Natural killer cell (primary cell): ENCODE data around the gene STK24. TPM values are rescaled to one million over a fixed set of nuclear protein-coding genes. Genes with fewer than 3 reads are reported as not detected.

Source experiments
- ATAC-seq, 3 donors: fragments of 150-1000 bp in 2 of 3; fragments of 200-7000 bp in 1 of 3; cut with Tn5 transposase; 1 replicate in 1 of 3; 2 replicates in 2 of 3; pipeline ENCODE4 v1.10.0; 2021; ENCODE audit warnings: mild to moderate bottlenecking in 2 of 3, moderate library complexity in 2 of 3
- DNase-seq, 2 donors: peaks; one replicate each; pipeline versions ENCODE4 v3.0.0 to v3.0.0-alpha.2; 2013 to 2021; ENCODE audit warnings: mixed read lengths in 1 of 2
- H3K27ac ChIP-seq: one replicate; pipeline ENCODE4 v1.5.1; 2013; ENCODE audit warnings: mild to moderate bottlenecking, low read length
- H3K27me3 ChIP-seq: one replicate; pipeline ENCODE4 v1.6.1; 2013; ENCODE audit warnings: low read length; ENCODE audit not compliant: control insufficient read depth, insufficient read depth
- H3K36me3 ChIP-seq: one replicate; pipeline ENCODE4 v1.6.1; 2013; ENCODE audit warnings: low read length; ENCODE audit not compliant: control insufficient read depth, insufficient read depth
- H3K4me1 ChIP-seq: one replicate; pipeline ENCODE4 v1.6.1; 2013; ENCODE audit warnings: low read length; ENCODE audit not compliant: control insufficient read depth, insufficient read depth
- H3K4me3 ChIP-seq: one replicate; pipeline ENCODE4 v1.5.1; 2013; ENCODE audit warnings: low read length
- H3K9me3 ChIP-seq: one replicate; pipeline ENCODE4 v1.6.1; 2013; ENCODE audit warnings: low read length; ENCODE audit not compliant: control insufficient read depth, insufficient read depth
- H3K27ac Mint-ChIP-seq, 2 donors: one replicate each; pipeline ENCODE4 v1.8.0; 2022; ENCODE audit warnings: mild to moderate bottlenecking in 2 of 2, mixed read lengths in 2 of 2, moderate library complexity in 1 of 2
- H3K27me3 Mint-ChIP-seq, 2 donors: one replicate each; pipeline ENCODE4 v1.8.0; 2022; ENCODE audit warnings: low read depth in 2 of 2, mixed read lengths in 2 of 2
- H3K36me3 Mint-ChIP-seq: one replicate; pipeline ENCODE4 v1.8.0; 2022; ENCODE audit warnings: mixed read lengths
- H3K4me1 Mint-ChIP-seq, 2 donors: one replicate each; pipeline ENCODE4 v1.8.0; 2022; ENCODE audit warnings: mixed read lengths in 2 of 2
- H3K4me3 Mint-ChIP-seq: one replicate; pipeline ENCODE4 v1.8.0; 2022; ENCODE audit warnings: mild to moderate bottlenecking, moderate library complexity, mixed read lengths
- H3K9me3 Mint-ChIP-seq, 2 donors: one replicate each; pipeline ENCODE4 v1.8.0; 2022; ENCODE audit warnings: mixed read lengths in 2 of 2
- WGBS: methylation state at CpG from one replicate; pipeline ENCODE4 v1.1.7; 2013; ENCODE audit warnings: missing lambda C conversion rate; ENCODE audit not compliant: insufficient coverage; 5-methylcytosine and 5-hydroxymethylcytosine counted together
- intact Hi-C: fragments of 100-400 bp; cut with micrococcal nuclease; formaldehyde crosslinking; loops from one replicate; pipeline ENCODE4 v1.14.2; 2022
- total RNA-seq, 4 donors: library from RNA; stranded (reverse); fragments of 120-200 nt in 1 of 4; gene quantifications; one replicate each; pipeline versions ENCODE4 v1.2.3 to v1.2.4, GENCODE V29; 2013 to 2022
- TF ChIP-seq, protein P1 (sequence below): fragments of 200-600 bp; IDR thresholded peaks from one replicate; pipeline ENCODE4 v1.8.0; 2022; ENCODE audit warnings: antibody characterized with exemption

The STK24 gene
- total RNA-seq, 3 donors from 2014 or later (not counting 1 experiment from before 2014, with no cell fraction given), result 64.5 to 78.4 (median 70.4) TPM

DNA sequence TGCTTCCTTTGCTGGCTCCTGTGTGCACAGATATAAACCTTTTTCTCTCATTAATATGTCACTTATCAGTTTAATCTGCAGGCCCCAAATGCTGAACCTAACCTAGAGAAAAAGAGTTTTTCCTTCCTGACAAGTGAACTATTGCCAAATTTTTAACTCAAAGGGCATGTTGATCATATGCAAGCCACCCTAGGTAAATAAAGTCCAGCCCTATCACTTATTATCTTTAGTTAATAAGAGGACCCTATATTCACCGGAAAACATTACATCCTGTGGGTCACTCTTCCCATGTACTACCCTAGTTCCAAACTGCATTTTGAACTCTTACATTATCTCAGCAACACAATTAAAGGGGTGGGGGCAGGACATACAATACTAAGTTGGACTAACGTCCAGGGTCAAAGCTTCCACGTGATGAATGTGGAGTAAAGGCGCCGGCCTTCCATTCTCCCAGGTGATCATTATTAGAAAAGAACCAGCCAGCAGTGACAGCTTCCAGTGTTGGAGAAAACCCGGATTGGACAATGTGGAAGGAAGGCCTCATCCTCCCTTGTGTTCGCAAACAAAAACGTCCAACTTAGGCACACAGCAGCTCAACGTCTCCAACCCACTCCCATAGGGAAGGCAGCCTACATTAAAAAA lies 86.6 kb downstream of the STK24 start:
- WGBS, result 80% methylated on average over 8 of the region's 9 CpGs
- Histone ChIP-seq H3K4me1 (peaks cover 18% of the 10 kb centered on the region), H3K4me3 (no peak overlapping the region), H3K27me3 (no peaks in the 10 kb centered on the region), H3K36me3 (no peaks in the 10 kb centered on the region), H3K27ac (no peak overlapping the region), H3K9me3 (no peaks in the 10 kb centered on the region)
- intact Hi-C loops, result no loop called here
- Mint-ChIP-seq H3K27me3 (no peaks in the 10 kb centered on the region), H3K27ac (no peak overlapping the region), H3K4me1 (peaks cover 39 to 67% of the 10 kb centered on the region in 2 donors), H3K4me3 (no peak overlapping the region), H3K36me3 (no peaks in the 10 kb centered on the region), H3K9me3 (no peaks in the 10 kb centered on the region)
- TF ChIP-seq, protein P1, sequence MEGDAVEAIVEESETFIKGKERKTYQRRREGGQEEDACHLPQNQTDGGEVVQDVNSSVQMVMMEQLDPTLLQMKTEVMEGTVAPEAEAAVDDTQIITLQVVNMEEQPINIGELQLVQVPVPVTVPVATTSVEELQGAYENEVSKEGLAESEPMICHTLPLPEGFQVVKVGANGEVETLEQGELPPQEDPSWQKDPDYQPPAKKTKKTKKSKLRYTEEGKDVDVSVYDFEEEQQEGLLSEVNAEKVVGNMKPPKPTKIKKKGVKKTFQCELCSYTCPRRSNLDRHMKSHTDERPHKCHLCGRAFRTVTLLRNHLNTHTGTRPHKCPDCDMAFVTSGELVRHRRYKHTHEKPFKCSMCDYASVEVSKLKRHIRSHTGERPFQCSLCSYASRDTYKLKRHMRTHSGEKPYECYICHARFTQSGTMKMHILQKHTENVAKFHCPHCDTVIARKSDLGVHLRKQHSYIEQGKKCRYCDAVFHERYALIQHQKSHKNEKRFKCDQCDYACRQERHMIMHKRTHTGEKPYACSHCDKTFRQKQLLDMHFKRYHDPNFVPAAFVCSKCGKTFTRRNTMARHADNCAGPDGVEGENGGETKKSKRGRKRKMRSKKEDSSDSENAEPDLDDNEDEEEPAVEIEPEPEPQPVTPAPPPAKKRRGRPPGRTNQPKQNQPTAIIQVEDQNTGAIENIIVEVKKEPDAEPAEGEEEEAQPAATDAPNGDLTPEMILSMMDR, result no peak
- DNase-seq (no peak), ATAC-seq (no peak)

DNA sequence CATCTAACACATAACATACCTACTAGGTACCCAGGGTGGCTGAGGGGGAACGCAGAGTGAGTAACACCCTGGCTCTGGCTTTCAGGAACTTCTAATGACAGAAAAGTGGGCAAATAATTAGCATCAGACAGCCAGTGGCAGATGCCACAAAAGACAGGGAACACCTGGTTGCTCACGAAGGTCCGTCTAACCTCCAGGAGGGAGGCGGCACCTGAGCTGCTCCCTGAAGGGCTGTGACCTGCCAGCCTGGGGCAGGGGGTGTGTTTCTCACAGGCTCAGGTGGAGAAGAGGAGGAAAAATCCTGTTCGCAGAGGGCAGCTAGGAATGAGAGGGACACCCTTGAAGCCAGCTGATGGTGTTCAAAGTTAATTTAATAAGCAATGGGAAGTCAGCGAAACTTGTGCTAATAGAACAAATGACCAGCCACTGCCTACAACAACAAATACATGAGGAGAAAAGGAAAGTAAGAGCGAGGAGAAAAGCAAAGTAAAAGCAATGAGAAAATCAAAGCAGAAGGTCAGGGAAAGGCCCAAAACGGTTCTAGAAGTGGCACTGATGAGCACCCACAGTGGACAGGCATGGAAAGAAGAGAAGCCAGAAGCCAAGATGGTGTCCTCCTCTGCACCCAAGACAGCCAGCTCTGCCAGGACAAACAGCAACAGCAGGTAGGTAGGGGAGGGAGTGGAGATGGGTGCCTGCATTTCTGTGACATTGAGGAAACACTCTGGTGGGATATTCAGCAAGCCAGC lies 87.3 kb downstream of the STK24 start:
- Histone ChIP-seq H3K4me1 (peaks cover 25% of the 10 kb centered on the region), H3K9me3 (no peaks in the 10 kb centered on the region), H3K36me3 (no peaks in the 10 kb centered on the region), H3K27ac (no peak overlapping the region), H3K27me3 (no peaks in the 10 kb centered on the region), H3K4me3 (no peak overlapping the region)
- Mint-ChIP-seq H3K36me3 (no peaks in the 10 kb centered on the region), H3K27ac (no peak overlapping the region), H3K4me3 (no peak overlapping the region), H3K27me3 (no peaks in the 10 kb centered on the region), H3K9me3 (no peaks in the 10 kb centered on the region), H3K4me1 (peaks cover 46 to 69% of the 10 kb centered on the region in 2 donors)
- ATAC-seq (no peak), DNase-seq (no peak)
- intact Hi-C loops, result no loop called here
- TF ChIP-seq, protein P1, result no peak
- 87% methylated on average over 7 of the region's 8 CpGs for whole genome bisulfite sequencing

DNA sequence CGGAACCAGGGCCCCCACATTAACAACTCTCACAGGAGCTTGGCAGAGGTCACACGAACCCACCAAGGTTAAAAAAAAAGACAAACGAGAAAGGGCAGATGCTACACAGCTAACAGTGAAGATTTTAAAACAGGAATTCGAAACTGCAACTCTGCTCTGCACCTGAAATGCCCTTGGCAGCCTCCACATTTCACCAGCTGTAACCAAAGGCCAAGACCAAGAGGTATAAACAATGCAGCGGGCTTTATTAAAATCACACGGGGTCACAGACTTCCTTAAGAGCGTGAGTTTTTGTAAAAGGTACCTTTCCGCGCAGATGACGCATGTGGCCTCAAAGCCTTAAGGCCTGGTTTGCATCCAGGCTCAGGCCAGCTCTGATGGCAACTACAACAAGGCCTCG lies 88.2 kb downstream of the STK24 start:
- no peak overlapping the region for H3K27ac ChIP-seq
- no peak for ATAC-seq

More for the DNA sequence above, 88.2 kb downstream of the STK24 start:
- TF ChIP-seq, protein P1, result no peak
- H3K9me3 Mint-ChIP-seq, result no peaks in the 10 kb centered on the region
- Histone ChIP-seq H3K36me3 (no peaks in the 10 kb centered on the region), H3K9me3 (no peaks in the 10 kb centered on the region), H3K27me3 (no peaks in the 10 kb centered on the region), H3K4me1 (peaks cover 33% of the 10 kb centered on the region), H3K4me3 (no peak overlapping the region)
- H3K27me3 Mint-ChIP-seq, result no peaks in the 10 kb centered on the region
- H3K4me3 Mint-ChIP-seq, result no peak overlapping the region
- no peak for DNase-seq
- 78% methylated on average over 11 of the region's 11 CpGs for WGBS
- no peak overlapping the region for H3K27ac Mint-ChIP-seq
- H3K4me1 Mint-ChIP-seq, result peaks cover 55 to 75% of the 10 kb centered on the region in 2 donors
- intact Hi-C loops, result no loop called here
- no peaks in the 10 kb centered on the region for H3K36me3 Mint-ChIP-seq
